Panc1 (cell line): ENCODE measurements around the gene ABTB2. TPM values are rescaled to one million over a fixed set of nuclear protein-coding genes. Genes with fewer than 3 reads are reported as not detected.

ENCODE experiments used
- ATAC-seq: fragments of 200-7000 bp; cut with Tn5 transposase; 2 replicates; pipeline ENCODE4 v1.9.1; 2020; ENCODE audit warnings: mild to moderate bottlenecking, moderate library complexity
- BruUV-seq: library from RNA; stranded (reverse); fragments of 400-500 nt; replicated peaks from 2 replicates; lab custom pipeline; 2021; lab: Mats Ljungman, UMichigan
- CTCF ChIA-PET: fragments of 300-600 bp; sonication (Branson Sonifier 250); formaldehyde crosslinking; loops from one replicate; lab custom pipeline; 2022; ENCODE audit warnings: antibody characterized with exemption; lab: Charles Lee
- POLR2A ChIA-PET: fragments of 300-600 bp; sonication (Branson Sonifier 250); formaldehyde crosslinking; loops from one replicate; lab custom pipeline; 2022; ENCODE audit warnings: antibody characterized with exemption; lab: Charles Lee
- DNase-seq: peaks from one replicate; pipeline ENCODE4 v3.0.0-alpha.2; 2010; ENCODE audit warnings: low read depth, low spot score
- H3K27ac ChIP-seq: 2 replicates; pipeline ENCODE4 v1.5.1; 2011; ENCODE audit warnings: mild to moderate bottlenecking, low read length, inconsistent platforms
- H3K27me3 ChIP-seq: fragments of 200-500 bp; sonication (Bioruptor generic); 2 replicates; pipeline ENCODE4 v1.6.0; 2014; ENCODE audit warnings: low read length, inconsistent platforms; ENCODE audit not compliant: control insufficient read depth, insufficient read depth
- H3K36me3 ChIP-seq: fragments of 200-500 bp; sonication (Bioruptor generic); 2 replicates; pipeline ENCODE4 v1.5.1; 2014; ENCODE audit warnings: inconsistent platforms, mild to moderate bottlenecking, low read length, moderate library complexity; ENCODE audit not compliant: control insufficient read depth, insufficient read depth
- H3K4me1 ChIP-seq: 2 replicates; pipeline ENCODE4 v1.5.1; 2011; ENCODE audit warnings: inconsistent platforms, mild to moderate bottlenecking, low read length, moderate library complexity; ENCODE audit not compliant: control insufficient read depth, insufficient read depth
- H3K4me3 ChIP-seq, 2 experiments: 2 replicates each; pipeline ENCODE4 v1.5.1; 2011 to 2012; ENCODE audit warnings: low read depth in 2 of 2, low read length in 2 of 2, mild to moderate bottlenecking in 2 of 2, inconsistent platforms in 1 of 2, moderate library complexity in 1 of 2
- H3K9me3 ChIP-seq: fragments of 200-500 bp; sonication (Bioruptor generic); 2 replicates; pipeline ENCODE4 v1.5.1; 2014; ENCODE audit warnings: low read depth, mild to moderate bottlenecking, inconsistent platforms, low read length, moderate library complexity; ENCODE audit not compliant: control insufficient read depth, insufficient read depth
- CTCF ChIP-seq: fragments of 450-650 bp; IDR thresholded peaks from 2 replicates; pipeline ENCODE4 v1.5.1; 2017; ENCODE audit warnings: mild to moderate bottlenecking
- POLR2AphosphoS5 ChIP-seq: IDR thresholded peaks from 2 replicates; pipeline ENCODE4 v1.6.1; 2012; ENCODE audit warnings: mild to moderate bottlenecking, low read depth, low read length, moderate library complexity
- REST ChIP-seq, 2 experiments: IDR thresholded peaks; 2 replicates each; pipeline ENCODE4 v1.6.1; 2011 to 2012; ENCODE audit warnings: low read depth in 2 of 2, control low read depth in 1 of 2, low read length in 1 of 2, mild to moderate bottlenecking in 1 of 2, moderate library complexity in 1 of 2; ENCODE audit not compliant: insufficient read depth in 1 of 2
- SIN3A ChIP-seq: IDR thresholded peaks from 2 replicates; pipeline ENCODE4 v1.6.1; 2012; ENCODE audit warnings: low read depth, mild to moderate bottlenecking, low read length, moderate library complexity, borderline replicate concordance; ENCODE audit not compliant: insufficient read depth
- TCF7L2 ChIP-seq: IDR thresholded peaks from 2 replicates; pipeline ENCODE4 v1.6.1; 2011; ENCODE audit warnings: mild to moderate bottlenecking, low read depth, low read length, inconsistent platforms
- in situ Hi-C: cut with HindIII; loops from 2 replicates; pipeline ENCODE4 v1.10.0; 2016; ENCODE audit warnings: low sequenced_read_pairs, low pct_unique_long_range_greater_than_20kb
- intact Hi-C: fragments of 100-400 bp; cut with micrococcal nuclease; formaldehyde crosslinking; loops from one replicate; pipeline ENCODE4 v1.10.0; 2022; ENCODE audit not compliant: unreplicated experiment
- total RNA-seq: library from RNA; stranded (reverse); gene quantifications from one replicate; pipeline ENCODE4 v1.2.1, GENCODE V29; 2021; ENCODE audit not compliant: unreplicated experiment

ABTB2 gene
- total RNA-seq, 1 experiment from 2014 or later = 22.7 TPM

GRCh38 chr11:34180040-34180813 is 177.6 kb downstream of the ABTB2 start:
- no peak overlapping the region for H3K4me3 ChIP-seq
- TF ChIP-seq CTCF (no peak), TCF7L2 (no peak), SIN3A (no peak), REST (IDR thresholded peaks at IDR 0.05; ENCODE audit: insufficient read depth in 1 of 2, low read depth in 2 of 2, low read length in 1 of 2) (no peak), POLR2AphosphoS5 (no peak)
- in situ Hi-C loops = no loop called here
- H3K9me3 ChIP-seq = no peaks in the 10 kb centered on the region
- intact Hi-C loops = no loop called here
- H3K27ac ChIP-seq = no peak overlapping the region
- no TSS peak for BruUV-seq
- POLR2A ChIA-PET = no interaction called here
- no peaks in the 10 kb centered on the region for H3K36me3 ChIP-seq
- DNase-seq = no peak
- CTCF ChIA-PET = no interaction called here
- ATAC-seq = no peak
- peaks cover 13% of the 10 kb centered on the region for H3K4me1 ChIP-seq
- no peaks in the 10 kb centered on the region for H3K27me3 ChIP-seq

- DNase-seq = no peak
- intact Hi-C loops = no loop called here
- POLR2A ChIA-PET = no interaction called here
Observed at GRCh38 chr11:34179026-34179675, 178.7 kb downstream of the ABTB2 start.

More at GRCh38 chr11:34179026-34179675, 178.7 kb downstream of the ABTB2 start:
- Histone ChIP-seq H3K9me3 (no peaks in the 10 kb centered on the region), H3K4me3 (no peak overlapping the region), H3K4me1 (peaks cover 18% of the 10 kb centered on the region), H3K36me3 (no peaks in the 10 kb centered on the region), H3K27ac (no peak overlapping the region), H3K27me3 (no peaks in the 10 kb centered on the region)
- in situ Hi-C loops = no loop called here
- no TSS peak for BruUV-seq
- no peak for ATAC-seq
- TF ChIP-seq TCF7L2 (no peak), POLR2AphosphoS5 (no peak), SIN3A (no peak), CTCF (no peak), REST (IDR thresholded peaks at IDR 0.05; ENCODE audit: insufficient read depth in 1 of 2, low read depth in 2 of 2, low read length in 1 of 2) (no peak)
- CTCF ChIA-PET = interaction anchor here (0.9 kb wide), 1 partner anchor 71 kb away, joined by 3 read pairs; no protein-coding TSS in a partner anchor
